Caco-2 (cell line): ENCODE results near the gene RRAS2. TPM values are rescaled to one million over a fixed set of nuclear protein-coding genes. Genes with fewer than 3 reads are reported as not detected.
A peak's percentile ranks its signal among the peaks of the same experiment; 100 is the strongest.

Source experiments
- BruUV-seq: library from RNA; stranded (reverse); fragments of 400-500 nt; replicated peaks from 2 replicates; lab custom pipeline; 2021; lab: Mats Ljungman, UMichigan
- CTCF ChIA-PET: fragments of 300-600 bp; sonication (Branson Sonifier 250); formaldehyde crosslinking; loops from one replicate; lab custom pipeline; 2022; ENCODE audit warnings: antibody characterized with exemption; lab: Charles Lee
- POLR2A ChIA-PET: fragments of 300-600 bp; sonication (Branson Sonifier 250); formaldehyde crosslinking; loops from one replicate; lab custom pipeline; 2022; ENCODE audit warnings: antibody characterized with exemption; lab: Charles Lee
- DNase-seq, 2 experiments: peaks; one replicate each; pipeline versions ENCODE4 v3.0.0 to v3.0.0-alpha.2; 2020 to 2022
- H3K27me3 ChIP-seq: replicated peaks from 2 replicates; pipeline ENCODE4 v1.6.0; 2011; ENCODE audit warnings: low read length; ENCODE audit not compliant: control insufficient read depth, insufficient read depth
- H3K36me3 ChIP-seq: 2 replicates; pipeline ENCODE4 v1.5.1; 2011; ENCODE audit warnings: low read length; ENCODE audit not compliant: control insufficient read depth, insufficient read depth
- H3K4me1 ChIP-seq: fragments of 250-450 bp; sonication (Bioruptor Pico); 2 replicates; pipeline ENCODE4 v1.5.1; 2020; ENCODE audit warnings: mild to moderate bottlenecking
- H3K4me3 ChIP-seq: 2 replicates; pipeline ENCODE4 v1.5.1; 2011; ENCODE audit warnings: low read depth, mild to moderate bottlenecking, control low read depth, low read length
- H3K9me3 ChIP-seq: fragments of 250-450 bp; sonication (Bioruptor Pico); 2 replicates; pipeline ENCODE4 v1.5.1; 2020; ENCODE audit warnings: mild to moderate bottlenecking, moderate library complexity
- H3K27ac Mint-ChIP-seq: one replicate; pipeline ENCODE4 v1.8.0; 2022; ENCODE audit warnings: mixed read lengths; ENCODE audit not compliant: unreplicated experiment
- H3K27me3 Mint-ChIP-seq: one replicate; pipeline ENCODE4 v1.8.0; 2022; ENCODE audit warnings: mixed read lengths; ENCODE audit not compliant: insufficient read depth, unreplicated experiment
- H3K36me3 Mint-ChIP-seq: one replicate; pipeline ENCODE4 v1.8.0; 2022; ENCODE audit warnings: mild to moderate bottlenecking, mixed read lengths; ENCODE audit not compliant: insufficient read depth, unreplicated experiment
- H3K4me1 Mint-ChIP-seq: one replicate; pipeline ENCODE4 v1.8.0; 2022; ENCODE audit warnings: low read depth, mixed read lengths; ENCODE audit not compliant: unreplicated experiment
- H3K4me3 Mint-ChIP-seq: one replicate; pipeline ENCODE4 v1.8.0; 2022; ENCODE audit warnings: mild to moderate bottlenecking, moderate library complexity, mixed read lengths; ENCODE audit not compliant: unreplicated experiment
- H3K9me3 Mint-ChIP-seq: one replicate; pipeline ENCODE4 v1.8.0; 2022; ENCODE audit warnings: mixed read lengths; ENCODE audit not compliant: unreplicated experiment
- intact Hi-C: fragments of 100-400 bp; cut with micrococcal nuclease; formaldehyde crosslinking; loops from one replicate; pipeline ENCODE4 v1.10.0; 2022; ENCODE audit not compliant: unreplicated experiment
- total RNA-seq: library from RNA; stranded (reverse); gene quantifications from 2 replicates; pipeline ENCODE4 v1.2.3, GENCODE V29; 2022
- TF ChIP-seq, protein P1 (sequence below), 2 experiments: fragments of 200-600 bp in 1 of 2; IDR thresholded peaks; 1 replicate in 1 of 2; 2 replicates in 1 of 2; pipeline versions ENCODE4 v1.5.1 to v1.8.0; 2011 to 2022; ENCODE audit warnings: antibody characterized with exemption in 1 of 2, control low read depth in 1 of 2, inconsistent platforms in 1 of 2, low read depth in 1 of 2, low read length in 1 of 2, mild to moderate bottlenecking in 1 of 2, moderate library complexity in 1 of 2; ENCODE audit not compliant: insufficient read depth in 1 of 2, severe bottlenecking in 1 of 2, unreplicated experiment in 1 of 2

The RRAS2 gene
- total RNA-seq, 1 experiment from 2014 or later = 94.7 TPM

DNA sequence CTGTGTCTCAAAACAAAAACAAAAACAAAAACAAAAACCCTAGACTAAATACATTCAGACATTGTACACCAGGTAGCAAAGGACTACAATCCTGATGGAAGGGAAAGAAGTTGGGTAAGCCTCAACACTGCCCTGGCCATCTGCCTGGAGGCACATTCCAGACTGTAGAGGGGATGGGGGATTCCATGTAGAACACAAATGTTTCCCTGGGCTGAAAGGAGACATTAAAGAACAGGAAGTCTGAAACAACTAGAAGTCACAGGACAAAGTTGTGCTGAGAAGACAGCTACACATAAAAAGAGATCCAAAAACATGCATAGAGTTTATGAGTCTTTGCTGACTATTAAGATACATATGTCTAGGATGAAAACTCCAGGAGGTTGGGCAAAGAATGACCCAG is 83.9 kb downstream of the RRAS2 start:
- BruUV-seq = no TSS peak

DNA sequence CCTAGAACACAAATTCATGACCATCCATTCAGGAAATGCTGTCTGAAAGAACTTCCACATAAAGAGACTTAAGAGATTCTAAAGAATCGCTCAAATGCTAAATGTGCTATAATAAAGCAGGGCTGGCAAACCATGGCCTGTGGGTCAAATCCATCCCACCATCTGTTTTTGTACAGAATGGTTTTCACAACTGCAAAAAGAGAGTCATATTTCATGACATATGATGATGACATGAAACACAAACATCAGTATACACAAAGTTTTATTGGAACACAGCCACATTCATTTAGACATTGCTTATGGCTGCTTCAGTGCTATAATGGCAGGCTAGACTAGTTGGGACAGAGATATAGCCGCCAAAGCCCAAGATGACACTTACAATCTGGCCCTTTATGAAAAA is 85.1 kb downstream of the RRAS2 start:
- POLR2A ChIA-PET = no interaction called here
- no peaks in the 10 kb centered on the region for H3K27me3 Mint-ChIP-seq
- Histone ChIP-seq H3K4me1 (peaks cover 14% of the 10 kb centered on the region), H3K36me3 (no peaks in the 10 kb centered on the region; the same call in 1 of the 2 replicates), H3K27me3 (no peaks in the 10 kb centered on the region), H3K9me3 (0 out of 2 replicates have a peak, but pooled peaks cover 6% of the 10 kb centered on the region), H3K4me3 (no peak overlapping the region)
- no peak for DNase-seq
- CTCF ChIA-PET = no interaction called here
- TF ChIP-seq, protein P1, sequence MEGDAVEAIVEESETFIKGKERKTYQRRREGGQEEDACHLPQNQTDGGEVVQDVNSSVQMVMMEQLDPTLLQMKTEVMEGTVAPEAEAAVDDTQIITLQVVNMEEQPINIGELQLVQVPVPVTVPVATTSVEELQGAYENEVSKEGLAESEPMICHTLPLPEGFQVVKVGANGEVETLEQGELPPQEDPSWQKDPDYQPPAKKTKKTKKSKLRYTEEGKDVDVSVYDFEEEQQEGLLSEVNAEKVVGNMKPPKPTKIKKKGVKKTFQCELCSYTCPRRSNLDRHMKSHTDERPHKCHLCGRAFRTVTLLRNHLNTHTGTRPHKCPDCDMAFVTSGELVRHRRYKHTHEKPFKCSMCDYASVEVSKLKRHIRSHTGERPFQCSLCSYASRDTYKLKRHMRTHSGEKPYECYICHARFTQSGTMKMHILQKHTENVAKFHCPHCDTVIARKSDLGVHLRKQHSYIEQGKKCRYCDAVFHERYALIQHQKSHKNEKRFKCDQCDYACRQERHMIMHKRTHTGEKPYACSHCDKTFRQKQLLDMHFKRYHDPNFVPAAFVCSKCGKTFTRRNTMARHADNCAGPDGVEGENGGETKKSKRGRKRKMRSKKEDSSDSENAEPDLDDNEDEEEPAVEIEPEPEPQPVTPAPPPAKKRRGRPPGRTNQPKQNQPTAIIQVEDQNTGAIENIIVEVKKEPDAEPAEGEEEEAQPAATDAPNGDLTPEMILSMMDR (IDR thresholded peaks at IDR 0.05; ENCODE audit: insufficient read depth in 1 of 2, low read depth in 1 of 2, low read length in 1 of 2, severe bottlenecking in 1 of 2, unreplicated experiment in 1 of 2) = no peak
- intact Hi-C loops = no loop called here
- BruUV-seq = no TSS peak
- H3K27ac Mint-ChIP-seq = no peak overlapping the region
- H3K36me3 Mint-ChIP-seq = peaks cover 63% of the 10 kb centered on the region
- H3K9me3 Mint-ChIP-seq = no peaks in the 10 kb centered on the region
- H3K4me1 Mint-ChIP-seq = peaks cover 17% of the 10 kb centered on the region
- no peak overlapping the region for H3K4me3 Mint-ChIP-seq

More for the DNA sequence above, 83.9 kb downstream of the RRAS2 start:
- H3K27ac Mint-ChIP-seq = peak overlapping the region; percentile 57
- TF ChIP-seq, protein P1 (IDR thresholded peaks at IDR 0.05; ENCODE audit: insufficient read depth in 1 of 2, low read depth in 1 of 2, low read length in 1 of 2, severe bottlenecking in 1 of 2, unreplicated experiment in 1 of 2) = no peak
- H3K36me3 Mint-ChIP-seq = peaks cover 66% of the 10 kb centered on the region
- Histone ChIP-seq H3K27me3 (no peaks in the 10 kb centered on the region), H3K4me3 (no peak overlapping the region), H3K36me3 (no peaks in the 10 kb centered on the region; the same call in 1 of the 2 replicates), H3K9me3 (0 out of 2 replicates have a peak, but pooled peaks cover 6% of the 10 kb centered on the region), H3K4me1 (peaks cover 14% of the 10 kb centered on the region)
- CTCF ChIA-PET = no interaction called here
- H3K4me1 Mint-ChIP-seq = peaks cover 17% of the 10 kb centered on the region
- H3K27me3 Mint-ChIP-seq = no peaks in the 10 kb centered on the region
- POLR2A ChIA-PET = no interaction called here
- intact Hi-C loops = no loop called here
- no peaks in the 10 kb centered on the region for H3K9me3 Mint-ChIP-seq
- H3K4me3 Mint-ChIP-seq = no peak overlapping the region
- DNase-seq = no peak

DNA sequence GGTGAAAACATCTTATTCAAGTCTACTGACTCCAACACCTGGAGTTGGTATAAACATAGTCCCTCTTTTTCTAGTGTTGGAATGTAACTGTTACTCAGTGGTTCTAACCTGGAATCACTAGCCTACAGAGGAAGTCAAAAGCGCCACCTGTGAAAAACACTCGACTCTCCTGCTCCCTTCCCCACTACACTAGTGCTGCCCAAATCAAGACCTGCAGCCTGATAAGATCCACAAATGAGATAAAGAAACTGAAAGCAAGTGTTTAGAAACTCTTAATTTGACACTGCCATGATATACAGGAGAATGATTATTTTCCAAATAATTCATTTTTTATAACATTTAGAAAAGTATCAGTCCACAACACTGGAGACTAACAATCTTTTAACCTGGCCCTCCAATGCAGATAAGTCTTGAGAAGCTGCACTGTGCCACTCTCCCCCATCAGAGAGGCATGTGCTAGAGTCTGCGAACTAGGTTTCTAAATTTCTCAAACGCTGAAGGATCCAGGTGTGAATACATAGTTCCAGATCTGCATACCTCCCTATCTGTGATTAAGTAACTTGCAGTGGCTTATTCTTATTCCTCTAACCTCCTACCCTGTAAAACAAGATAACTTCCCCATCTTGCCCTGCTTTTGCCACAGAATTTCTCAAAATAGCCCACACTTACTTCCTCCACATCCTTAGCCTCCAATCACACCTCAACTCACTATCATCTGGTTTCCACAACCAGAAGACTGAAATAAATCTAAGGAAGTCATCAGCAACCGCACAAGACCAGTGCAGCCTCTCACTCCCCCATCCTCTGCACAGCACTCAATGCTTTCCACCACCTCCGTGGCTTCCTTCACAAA is 88.1 kb downstream of the RRAS2 start:
- no peak overlapping the region for H3K4me3 Mint-ChIP-seq
- peaks cover 62% of the 10 kb centered on the region for H3K36me3 Mint-ChIP-seq
- H3K4me3 ChIP-seq = no peak overlapping the region
- TF ChIP-seq, protein P1 (IDR thresholded peaks at IDR 0.05; ENCODE audit: insufficient read depth in 1 of 2, low read depth in 1 of 2, low read length in 1 of 2, severe bottlenecking in 1 of 2, unreplicated experiment in 1 of 2) = no peak
- H3K27ac Mint-ChIP-seq = no peak overlapping the region
- peaks cover 17% of the 10 kb centered on the region for H3K4me1 Mint-ChIP-seq
- H3K36me3 ChIP-seq = peaks cover under 1% of the 10 kb centered on the region
- ChIA-PET CTCF (no interaction called here), POLR2A (no interaction called here)
- H3K27me3 Mint-ChIP-seq = no peaks in the 10 kb centered on the region
- no peaks in the 10 kb centered on the region for H3K27me3 ChIP-seq
- H3K9me3 Mint-ChIP-seq = no peaks in the 10 kb centered on the region
- DNase-seq = no peak
- no peaks in the 10 kb centered on the region for H3K9me3 ChIP-seq
- intact Hi-C loops = no loop called here
- peaks cover 14% of the 10 kb centered on the region for H3K4me1 ChIP-seq
- no TSS peak for BruUV-seq
